Glutamatergic neuron (in vitro differentiated cells): ENCODE data around the gene C17orf113. TPM values are rescaled to one million over a fixed set of nuclear protein-coding genes. Genes with fewer than 3 reads are reported as not detected.

ENCODE experiments used
- DNase-seq: peaks from one replicate; pipeline ENCODE4 v3.0.0; 2022
- H3K27ac Mint-ChIP-seq: one replicate; pipeline ENCODE4 v1.8.0; 2020; ENCODE audit warnings: mild to moderate bottlenecking, mixed read lengths, inconsistent platforms; ENCODE audit not compliant: unreplicated experiment
- H3K27me3 Mint-ChIP-seq: one replicate; pipeline ENCODE4 v1.8.0; 2020; ENCODE audit warnings: mild to moderate bottlenecking, moderate library complexity, mixed read lengths, inconsistent platforms; ENCODE audit not compliant: unreplicated experiment
- H3K36me3 Mint-ChIP-seq: one replicate; pipeline ENCODE4 v1.8.0; 2020; ENCODE audit warnings: mild to moderate bottlenecking, mixed read lengths, inconsistent platforms; ENCODE audit not compliant: unreplicated experiment
- H3K4me1 Mint-ChIP-seq: one replicate; pipeline ENCODE4 v1.8.0; 2020; ENCODE audit warnings: mild to moderate bottlenecking, low read depth, mixed read lengths, inconsistent platforms; ENCODE audit not compliant: unreplicated experiment
- H3K4me3 Mint-ChIP-seq: one replicate; pipeline ENCODE4 v1.8.0; 2020; ENCODE audit warnings: mild to moderate bottlenecking, mixed read lengths, inconsistent platforms; ENCODE audit not compliant: unreplicated experiment
- H3K9me3 Mint-ChIP-seq: one replicate; pipeline ENCODE4 v1.8.0; 2020; ENCODE audit warnings: mild to moderate bottlenecking, moderate library complexity, mixed read lengths, inconsistent platforms; ENCODE audit not compliant: unreplicated experiment
- CTCF ChIP-seq: fragments of 200-600 bp; sonication (generic); IDR thresholded peaks from one replicate; pipeline ENCODE4 v1.5.0; 2021; ENCODE audit not compliant: partially characterized antibody, unreplicated experiment
- total RNA-seq: library from RNA; stranded (reverse); fragmentation: NEBNext Ultra II Directional; extraction: Animal tissue kit (Norgen Biotek cat#: 25700); gene quantifications from one replicate; pipeline ENCODE4 v1.2.1, GENCODE V29; 2021; ENCODE audit not compliant: unreplicated experiment

C17orf113 gene
- total RNA-seq, 1 donor from 2014 or later = 2.4 TPM

DNA sequence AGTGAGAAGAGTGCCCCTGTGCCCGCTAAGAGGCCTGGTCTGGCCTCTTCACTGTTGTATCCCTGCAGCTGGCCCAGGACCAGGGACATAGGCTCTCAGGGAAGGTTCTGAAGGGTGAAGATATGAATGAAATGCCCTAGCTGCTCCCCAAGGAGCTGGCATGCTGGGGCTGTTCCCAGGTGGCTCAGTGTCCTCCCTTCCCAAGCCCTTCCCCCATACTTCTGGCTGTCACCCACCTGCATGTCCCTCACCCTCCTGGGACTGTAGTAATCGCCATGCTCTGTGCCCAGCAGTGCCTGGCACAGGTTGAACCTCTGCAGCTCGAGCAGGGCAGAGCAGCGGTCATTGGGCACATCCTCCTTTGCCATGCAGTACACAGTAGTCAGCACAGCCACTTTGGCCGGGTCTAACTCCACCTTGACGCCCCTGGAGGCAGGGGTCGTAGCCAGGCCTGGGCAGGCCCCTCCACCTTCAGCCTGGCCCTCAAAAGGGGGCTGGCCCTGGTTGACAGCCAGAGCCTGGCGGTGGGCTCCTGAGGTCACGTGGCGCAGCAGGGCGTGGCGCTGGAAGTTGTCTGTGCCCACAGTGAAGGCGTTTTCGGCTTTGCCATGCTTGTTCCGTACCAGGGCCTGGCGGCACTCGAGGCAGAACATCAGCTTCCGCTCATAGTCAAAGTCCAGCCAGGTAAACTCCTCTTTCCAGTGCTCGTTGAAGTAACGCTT is 7.6 kb downstream of the C17orf113 start:
- H3K4me3 Mint-ChIP-seq = no peak overlapping the region
- DNase-seq = no peak
- no peaks in the 10 kb centered on the region for H3K27me3 Mint-ChIP-seq
- H3K27ac Mint-ChIP-seq = no peak overlapping the region
- no peaks in the 10 kb centered on the region for H3K36me3 Mint-ChIP-seq
- peaks cover 6% of the 10 kb centered on the region for H3K4me1 Mint-ChIP-seq
- H3K9me3 Mint-ChIP-seq = peaks cover 2% of the 10 kb centered on the region
- no peak for TF ChIP-seq CTCF

GRCh38 chr17:42041619-42042018 is 8.8 kb downstream of the C17orf113 start:
- no peak overlapping the region for H3K27ac Mint-ChIP-seq
- peaks cover 8% of the 10 kb centered on the region for H3K4me1 Mint-ChIP-seq
- H3K27me3 Mint-ChIP-seq = peaks cover 3% of the 10 kb centered on the region
- peaks cover 2% of the 10 kb centered on the region for H3K9me3 Mint-ChIP-seq
- no peak for TF ChIP-seq CTCF
- no peak for DNase-seq
- no peaks in the 10 kb centered on the region for H3K36me3 Mint-ChIP-seq
- H3K4me3 Mint-ChIP-seq = no peak overlapping the region

DNA sequence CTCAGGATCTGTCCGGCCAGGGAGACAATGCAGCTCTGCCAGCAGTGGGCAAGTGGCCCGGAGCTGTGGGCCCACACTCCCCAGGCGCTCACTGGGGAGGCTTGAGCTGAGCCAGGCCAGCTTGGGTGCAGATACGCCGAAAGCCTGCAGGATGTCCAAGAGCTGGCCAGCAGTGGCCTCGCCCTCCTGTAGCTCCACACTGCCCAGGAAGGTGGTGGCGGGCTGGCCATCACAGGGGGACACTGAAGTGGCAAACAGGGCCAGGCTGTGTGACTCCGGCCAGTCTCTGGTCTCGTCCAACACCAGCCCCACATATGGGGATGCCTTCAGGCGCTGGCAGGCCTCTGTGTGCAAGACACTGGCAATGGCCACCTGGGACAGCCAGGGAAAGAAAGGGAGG is 9.6 kb downstream of the C17orf113 start:
- no peaks in the 10 kb centered on the region for H3K36me3 Mint-ChIP-seq
- DNase-seq = no peak
- H3K27ac Mint-ChIP-seq = no peak overlapping the region
- peaks cover 6% of the 10 kb centered on the region for H3K4me1 Mint-ChIP-seq
- peaks cover under 1% of the 10 kb centered on the region for H3K9me3 Mint-ChIP-seq
- H3K4me3 Mint-ChIP-seq = no peak overlapping the region
- no peak for TF ChIP-seq CTCF
- H3K27me3 Mint-ChIP-seq = peaks cover 3% of the 10 kb centered on the region

- no peak for DNase-seq
- no peak for TF ChIP-seq CTCF
Measured at GRCh38 chr17:42039794-42040763, 10.3 kb downstream of the C17orf113 start.

More at GRCh38 chr17:42039794-42040763, 10.3 kb downstream of the C17orf113 start:
- no peak overlapping the region for H3K27ac Mint-ChIP-seq
- H3K27me3 Mint-ChIP-seq = peaks cover 3% of the 10 kb centered on the region
- no peaks in the 10 kb centered on the region for H3K9me3 Mint-ChIP-seq
- H3K36me3 Mint-ChIP-seq = no peaks in the 10 kb centered on the region
- no peak overlapping the region for H3K4me3 Mint-ChIP-seq
- H3K4me1 Mint-ChIP-seq = peaks cover 2% of the 10 kb centered on the region
